Naive thymus-derived CD8-positive, alpha-beta T cell (primary cell): ENCODE measurements around the gene BAIAP3. TPM values are rescaled to one million over a fixed set of nuclear protein-coding genes. Genes with fewer than 3 reads are reported as not detected.

ENCODE experiments used
- ATAC-seq, 2 donors: fragments of 150-1000 bp; cut with Tn5 transposase in 1 of 2; sonication (Bioruptor Pico), chemical (Tn5 transposase) in 1 of 2; 1 replicate in 1 of 2; 2 replicates in 1 of 2; pipeline ENCODE4 v1.10.0; 2021; ENCODE audit warnings: mild to moderate bottlenecking in 2 of 2, moderate library complexity in 2 of 2
- POLR2A ChIA-PET: fragments of 350-600 bp; sonication (Branson Sonifier 250); formaldehyde crosslinking; loops from one replicate; lab custom pipeline; 2021; ENCODE audit warnings: antibody characterized with exemption; lab: Charles Lee
- DNase-seq, 10 donors: peaks; one replicate each; pipeline versions ENCODE4 v3.0.0 to v3.0.0-alpha.2; 2020 to 2022
- H3K27ac Mint-ChIP-seq, 10 donors: one replicate each; pipeline ENCODE4 v1.8.0; 2020 to 2022; ENCODE audit warnings: mild to moderate bottlenecking in 10 of 10, mixed read lengths in 10 of 10, moderate library complexity in 4 of 10, inconsistent platforms in 1 of 10
- H3K27me3 Mint-ChIP-seq, 5 donors: one replicate each; pipeline ENCODE4 v1.8.0; 2021 to 2022; ENCODE audit warnings: mixed read lengths in 5 of 5
- H3K36me3 Mint-ChIP-seq, 3 donors: one replicate each; pipeline ENCODE4 v1.8.0; 2020 to 2022; ENCODE audit warnings: mixed read lengths in 3 of 3, mild to moderate bottlenecking in 2 of 3, inconsistent platforms in 1 of 3
- H3K4me1 Mint-ChIP-seq, 4 donors: one replicate each; pipeline ENCODE4 v1.8.0; 2021 to 2022; ENCODE audit warnings: mixed read lengths in 4 of 4
- H3K4me3 Mint-ChIP-seq, 10 donors: one replicate each; pipeline ENCODE4 v1.8.0; 2020 to 2022; ENCODE audit warnings: mild to moderate bottlenecking in 10 of 10, mixed read lengths in 10 of 10, moderate library complexity in 6 of 10, inconsistent platforms in 1 of 10
- H3K9me3 Mint-ChIP-seq, 9 donors: one replicate each; pipeline ENCODE4 v1.8.0; 2020 to 2022; ENCODE audit warnings: mixed read lengths in 9 of 9, mild to moderate bottlenecking in 3 of 9, inconsistent platforms in 1 of 9, moderate library complexity in 1 of 9
- polyA plus RNA-seq, 3 donors: library from polyadenylated mRNA; unstranded; fragments of 300-500 nt; fragmentation: Illumina TruSeq; gene quantifications; one replicate each; pipeline ENCODE4 v1.2.3, GENCODE V29; 2021
- total RNA-seq, 8 experiments: library from RNA in 2 of 8; stranded (reverse) in 2 of 8; gene quantifications; one replicate each; pipeline ENCODE4 v1.2.3 and lab custom pipeline; 2021 to 2026

The BAIAP3 gene
- total and polyA plus RNA-seq, 5 experiments from 2014 or later: 0.06 to 5.3 (median 1.5) TPM

DNA sequence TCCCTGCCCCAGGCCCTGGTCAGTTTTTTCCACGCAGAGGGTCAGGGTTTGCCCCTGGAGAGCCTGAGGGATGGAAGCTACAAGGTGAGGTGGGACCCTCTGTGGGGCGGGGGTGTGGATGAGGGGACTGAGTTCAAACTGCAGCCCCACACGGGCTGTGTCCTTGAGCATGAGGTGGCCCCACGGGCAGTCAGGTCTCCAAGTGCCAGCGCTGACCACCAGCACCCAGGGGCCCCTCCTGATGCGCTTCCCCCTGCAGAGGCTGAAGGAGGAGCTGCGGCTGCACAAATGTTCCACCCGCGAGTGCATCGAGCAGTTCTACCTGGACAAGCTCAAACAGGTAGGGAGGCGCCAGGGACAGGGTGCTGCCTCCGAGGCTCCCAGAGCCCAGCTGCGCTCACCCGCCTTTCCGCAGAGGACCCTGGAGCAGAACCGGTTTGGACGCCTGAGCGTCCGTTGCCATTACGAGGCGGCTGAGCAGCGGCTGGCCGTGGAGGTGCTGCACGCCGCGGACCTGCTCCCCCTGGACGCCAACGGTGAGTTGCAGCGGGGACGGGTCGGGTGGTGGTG, 13.9 kb downstream of the BAIAP3 start:
- H3K4me1 Mint-ChIP-seq: peaks cover 11 to 31% (median 23%) of the 10 kb centered on the region in 4 donors
- H3K27ac Mint-ChIP-seq: no peak overlapping the region
- ATAC-seq (no peak), DNase-seq (no peak)
- POLR2A ChIA-PET: interaction anchor here (0.7 kb wide), 1 partner anchor 23 kb away, joined by 3 read pairs; no protein-coding TSS in a partner anchor
- no peaks in the 10 kb centered on the region for H3K9me3 Mint-ChIP-seq
- H3K36me3 Mint-ChIP-seq: peaks cover 0 to 11% (median 0%) of the 10 kb centered on the region in 3 donors
- H3K4me3 Mint-ChIP-seq: no peak overlapping the region
- no peaks in the 10 kb centered on the region for H3K27me3 Mint-ChIP-seq

DNA sequence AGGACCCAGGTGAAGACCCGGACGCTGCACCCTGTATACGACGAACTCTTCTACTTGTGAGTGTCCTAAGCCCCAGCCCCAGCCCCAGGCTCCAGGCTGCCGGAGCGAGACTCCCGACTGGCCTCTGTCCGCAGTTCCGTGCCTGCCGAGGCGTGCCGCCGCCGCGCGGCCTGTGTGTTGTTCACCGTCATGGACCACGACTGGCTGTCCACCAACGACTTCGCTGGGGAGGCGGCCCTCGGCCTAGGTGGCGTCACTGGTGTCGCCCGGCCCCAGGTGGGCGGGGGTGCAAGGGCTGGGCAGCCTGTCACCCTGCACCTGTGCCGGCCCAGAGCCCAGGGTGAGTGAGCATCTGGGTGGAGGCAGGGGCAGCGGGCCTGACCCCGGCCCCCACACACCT, 14.5 kb downstream of the BAIAP3 start:
- Mint-ChIP-seq H3K4me3 (no peak overlapping the region), H3K9me3 (peaks cover 0 to 2% (median 0%) of the 10 kb centered on the region in 9 donors), H3K27ac (no peak overlapping the region), H3K4me1 (peaks cover 11 to 30% (median 22%) of the 10 kb centered on the region in 4 donors), H3K36me3 (peaks cover 0 to 11% (median 0%) of the 10 kb centered on the region in 3 donors), H3K27me3 (no peaks in the 10 kb centered on the region)
- DNase-seq (no peak), ATAC-seq (no peak)
- POLR2A ChIA-PET: interaction anchor here (0.7 kb wide), 1 partner anchor 24 kb away, joined by 3 read pairs; no protein-coding TSS in a partner anchor

DNA sequence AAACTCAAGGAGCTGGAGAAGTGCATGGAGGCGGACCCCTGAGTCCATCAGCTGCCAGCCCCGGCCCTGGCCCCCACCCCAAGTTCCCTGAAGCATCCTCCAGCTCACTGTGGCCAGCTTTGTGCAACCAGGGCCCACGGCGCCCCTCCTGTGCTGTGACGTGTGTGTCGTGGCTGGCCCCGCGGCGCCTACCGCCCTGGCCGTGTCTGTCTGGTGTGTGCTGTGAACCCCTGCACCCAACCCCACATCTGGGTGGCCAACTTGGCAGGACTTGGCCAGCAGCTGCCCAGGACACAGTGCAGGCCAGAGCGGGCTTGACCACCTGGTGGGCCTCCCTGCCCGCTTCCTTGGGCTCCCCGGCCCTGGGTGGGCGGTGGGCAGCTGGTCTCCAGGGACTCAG, 15.0 kb downstream of the BAIAP3 start:
- Mint-ChIP-seq H3K4me3 (no peak overlapping the region), H3K27ac (no peak overlapping the region), H3K4me1 (peaks cover 10 to 30% (median 21%) of the 10 kb centered on the region in 4 donors), H3K36me3 (peaks cover 0 to 11% (median 0%) of the 10 kb centered on the region in 3 donors), H3K27me3 (no peaks in the 10 kb centered on the region), H3K9me3 (peaks cover 0 to 2% (median 0%) of the 10 kb centered on the region in 9 donors)
- ATAC-seq: no peak
- no peak for DNase-seq
- POLR2A ChIA-PET: no interaction called here

DNA sequence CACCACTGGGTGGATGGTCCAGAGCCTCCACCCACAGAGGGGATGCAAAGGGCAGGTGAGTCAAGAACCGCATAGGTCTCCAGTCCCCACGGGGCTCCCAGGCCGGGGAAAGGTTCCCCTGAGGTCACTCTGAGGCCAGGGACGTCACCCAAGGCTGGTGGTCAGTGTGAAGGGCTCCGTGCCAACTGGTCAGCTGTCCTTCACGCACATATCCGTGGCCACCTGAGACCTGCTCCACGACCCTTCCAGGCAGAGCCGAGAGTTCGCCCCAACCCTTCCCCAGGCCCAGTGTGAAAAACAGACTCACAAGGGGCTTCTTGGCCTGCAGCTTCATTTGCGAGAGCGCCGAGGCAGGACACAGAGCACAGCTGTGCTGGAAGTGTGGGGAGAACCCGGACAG, 15.5 kb downstream of the BAIAP3 start:
- DNase-seq: no peak
- POLR2A ChIA-PET: no interaction called here

DNA sequence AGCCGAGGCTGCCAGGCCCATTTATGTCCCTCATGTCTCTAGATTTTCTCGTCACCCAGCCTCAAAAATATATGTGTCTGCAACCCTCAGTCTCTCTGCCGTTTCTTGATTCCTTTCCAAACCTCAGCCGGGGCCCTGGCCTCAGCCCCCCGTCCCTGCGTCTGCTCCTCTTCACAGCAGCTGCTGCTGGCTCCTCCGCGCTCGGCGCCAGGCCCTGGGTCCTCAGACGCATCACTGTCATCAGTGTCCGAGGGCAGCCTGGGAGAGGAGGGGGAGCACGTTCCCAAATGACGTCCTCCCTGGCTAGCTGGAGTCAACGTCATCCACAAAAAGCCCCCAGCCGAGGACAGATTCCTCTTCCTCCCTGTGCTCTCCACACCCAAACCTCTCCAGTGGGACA, 15.9 kb downstream of the BAIAP3 start:
- Mint-ChIP-seq H3K9me3 (peaks cover 0 to 2% (median 0%) of the 10 kb centered on the region in 9 donors), H3K4me3 (peak overlapping the region in 3 of 10 donors; percentile 2 to 41 (median 34)), H3K4me1 (peaks cover 11 to 35% (median 26%) of the 10 kb centered on the region in 4 donors), H3K36me3 (peaks cover 0 to 11% (median 0%) of the 10 kb centered on the region in 3 donors), H3K27ac (no peak overlapping the region), H3K27me3 (no peaks in the 10 kb centered on the region)
- DNase-seq (no peak), ATAC-seq (no peak)
- POLR2A ChIA-PET: no interaction called here

More for the DNA sequence above, 15.5 kb downstream of the BAIAP3 start:
- Mint-ChIP-seq H3K4me1 (peaks cover 11 to 34% (median 25%) of the 10 kb centered on the region in 4 donors), H3K4me3 (peak overlapping the region in 4 of 10 donors; percentile 2 to 41 (median 33)), H3K9me3 (peaks cover 0 to 2% (median 0%) of the 10 kb centered on the region in 9 donors), H3K36me3 (peaks cover 0 to 11% (median 0%) of the 10 kb centered on the region in 3 donors), H3K27ac (no peak overlapping the region), H3K27me3 (no peaks in the 10 kb centered on the region)
- ATAC-seq: no peak

DNA sequence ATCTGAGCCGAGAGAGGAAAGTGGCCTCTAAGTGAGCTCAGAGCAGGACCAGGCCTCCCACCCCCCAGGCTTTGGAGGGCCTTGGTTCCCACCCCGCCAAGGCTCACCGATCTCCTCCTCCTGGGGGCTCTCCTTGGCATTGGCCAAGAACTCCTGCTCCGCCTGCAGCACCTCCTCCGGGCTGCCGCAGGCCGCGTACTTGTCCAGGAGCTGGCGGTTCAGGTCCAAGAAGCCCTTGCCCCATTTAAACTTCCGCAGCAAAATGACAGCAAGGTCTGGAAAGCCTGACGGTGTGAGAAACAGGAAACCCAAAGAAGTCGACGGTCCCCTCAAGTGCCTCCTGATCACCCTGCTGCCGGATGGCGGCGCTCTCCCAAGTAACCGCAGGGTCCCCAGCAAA, 16.5 kb downstream of the BAIAP3 start:
- Mint-ChIP-seq H3K4me1 (peaks cover 11 to 35% (median 30%) of the 10 kb centered on the region in 4 donors), H3K36me3 (peaks cover 0 to 11% (median 0%) of the 10 kb centered on the region in 3 donors), H3K27me3 (no peaks in the 10 kb centered on the region), H3K9me3 (peaks cover 0 to 2% (median 0%) of the 10 kb centered on the region in 9 donors), H3K4me3 (peak overlapping the region in 9 of 10 donors; percentile 14 to 86 (median 66)), H3K27ac (peak overlapping the region in 6 of 10 donors; percentile 4 to 77 (median 71))
- POLR2A ChIA-PET: no interaction called here
- DNase-seq (no peak), ATAC-seq (no peak)

DNA sequence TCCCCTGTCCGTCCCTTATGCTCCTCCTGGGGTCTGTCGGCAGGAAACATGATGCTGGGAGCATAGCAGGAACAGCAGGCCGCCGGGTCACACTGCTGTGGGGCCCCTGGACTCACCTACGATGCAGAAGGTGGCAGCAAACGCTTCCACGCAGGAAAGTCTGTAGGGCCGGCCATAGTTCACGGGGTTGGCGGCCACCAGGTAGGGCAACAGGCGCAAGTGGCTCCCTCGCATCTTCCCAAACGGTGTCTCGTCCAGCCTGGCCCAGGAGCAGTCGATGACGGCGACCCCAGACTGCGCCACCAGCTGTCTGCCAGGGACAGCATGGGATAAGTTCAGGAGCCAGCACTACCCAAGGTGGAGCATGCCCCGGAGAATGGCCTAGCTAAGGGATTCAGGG, 17.2 kb downstream of the BAIAP3 start:
- POLR2A ChIA-PET: interaction anchor here (0.7 to 1.2 kb wide), 6 partner anchors 8 to 140 kb away, joined by 3 to 11 read pairs (median 3); partner anchors contain the start of gene UBE2I
- Mint-ChIP-seq H3K9me3 (peaks cover 0 to 2% (median 0%) of the 10 kb centered on the region in 9 donors), H3K27ac (peak overlapping the region; percentile 32 to 90 (median 79)), H3K36me3 (peaks cover 0 to 11% (median 0%) of the 10 kb centered on the region in 3 donors), H3K4me3 (peak overlapping the region; percentile 71 to 86 (median 76)), H3K27me3 (no peaks in the 10 kb centered on the region), H3K4me1 (peaks cover 16 to 42% (median 36%) of the 10 kb centered on the region in 4 donors)
- ATAC-seq (no peak), DNase-seq (no peak)

DNA sequence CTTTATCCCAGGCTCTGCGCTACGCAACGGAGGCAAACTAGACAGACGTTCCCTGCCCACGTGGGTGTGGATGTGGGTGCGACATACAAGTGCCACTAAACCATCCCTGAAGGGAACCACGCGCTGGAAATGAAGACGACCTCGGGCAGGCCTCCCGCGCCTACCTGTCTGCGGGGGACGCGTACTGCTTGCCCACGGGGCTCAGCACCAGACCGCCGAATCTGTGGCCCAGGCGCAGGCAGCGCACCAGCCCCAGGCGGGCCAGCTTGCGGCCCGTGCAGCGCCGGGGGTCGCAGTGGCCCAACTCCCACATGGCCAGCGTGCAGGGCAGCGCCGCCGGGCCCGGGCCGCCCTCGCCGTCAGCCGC, 17.8 kb downstream of the BAIAP3 start:
- Mint-ChIP-seq H3K4me3 (peak overlapping the region; percentile 71 to 86 (median 76)), H3K9me3 (peaks cover 0 to 2% (median 0%) of the 10 kb centered on the region in 9 donors), H3K36me3 (peaks cover 0 to 11% (median 0%) of the 10 kb centered on the region in 3 donors), H3K4me1 (peaks cover 16 to 44% (median 37%) of the 10 kb centered on the region in 4 donors), H3K27me3 (no peaks in the 10 kb centered on the region), H3K27ac (peak overlapping the region; percentile 31 to 90 (median 80))
- DNase-seq: no peak
- peak; percentile 39 to 41 for ATAC-seq
- POLR2A ChIA-PET: interaction anchor here (0.7 to 1.2 kb wide), 6 partner anchors 9 to 139 kb away, joined by 3 to 11 read pairs (median 3); partner anchors contain the start of gene UBE2I

DNA sequence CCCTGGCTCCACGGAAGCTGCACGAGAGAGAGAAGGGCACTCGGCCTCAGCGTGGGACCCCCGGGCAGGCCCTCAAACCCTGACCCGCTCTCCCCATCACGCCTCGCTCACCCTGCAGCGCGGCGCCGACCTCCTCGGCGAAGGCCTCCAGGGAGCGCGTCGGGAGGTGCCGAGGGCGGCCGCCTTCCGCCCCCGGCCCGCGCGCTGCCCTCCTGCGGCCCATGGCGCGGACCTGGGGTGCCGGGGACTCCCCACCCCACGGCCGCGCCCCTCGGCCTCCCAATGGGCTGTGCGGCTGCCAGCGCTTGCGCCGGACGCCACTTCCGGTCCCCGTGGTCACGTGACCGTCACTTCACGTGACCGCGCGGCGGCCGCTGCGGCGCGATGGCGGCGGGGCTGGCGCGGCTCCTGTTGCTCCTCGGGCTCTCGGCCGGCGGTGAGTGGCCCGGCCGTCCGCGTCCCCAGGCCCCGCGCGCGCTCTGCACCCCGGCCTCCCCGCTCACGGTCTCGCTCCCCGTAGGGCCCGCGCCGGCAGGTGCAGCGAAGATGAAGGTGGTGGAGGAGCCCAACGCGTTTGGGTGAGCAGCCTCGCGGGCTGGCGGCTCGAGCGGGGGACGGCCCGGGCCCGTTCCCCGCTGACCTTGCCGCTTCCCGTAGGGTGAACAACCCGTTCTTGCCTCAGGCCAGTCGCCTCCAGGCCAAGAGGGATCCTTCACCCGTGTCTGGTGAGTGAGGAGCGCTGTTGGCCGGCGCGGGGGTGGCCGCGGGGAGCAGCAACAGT, 18.3 kb downstream of the BAIAP3 start, which contains the start of the genes GNPTG and TSR3:
Gene GNPTG, plus strand, starts transcription at position 350 of the 781 bp plus-strand sequence. Its CDS starts 35 bp downstream, at position 385.
Gene TSR3, minus strand, starts transcription at position 297 of the 781 bp plus-strand sequence. Its CDS starts 74 bp downstream, at position 223.
- Mint-ChIP-seq H3K27ac (peak within 1 kb of the TSS; percentile 74 to 90 (median 82)), H3K27me3 (no peaks in the 10 kb centered on the region), H3K9me3 (peaks cover 0 to 2% (median 0%) of the 10 kb centered on the region in 9 donors), H3K4me1 (peaks cover 16 to 44% (median 37%) of the 10 kb centered on the region in 4 donors), H3K4me3 (peak within 1 kb of the TSS; percentile 73 to 91 (median 86)), H3K36me3 (peaks cover 0 to 11% (median 0%) of the 10 kb centered on the region in 3 donors)
- POLR2A ChIA-PET: interaction anchor here (0.7 to 1.2 kb wide), 5 partner anchors 9 to 46 kb away, joined by 3 to 11 read pairs (median 3); partner anchors contain the start of gene UBE2I
- DNase-seq (peak; percentile 75 to 92 (median 86)), ATAC-seq (peak; percentile 85 to 89)

DNA sequence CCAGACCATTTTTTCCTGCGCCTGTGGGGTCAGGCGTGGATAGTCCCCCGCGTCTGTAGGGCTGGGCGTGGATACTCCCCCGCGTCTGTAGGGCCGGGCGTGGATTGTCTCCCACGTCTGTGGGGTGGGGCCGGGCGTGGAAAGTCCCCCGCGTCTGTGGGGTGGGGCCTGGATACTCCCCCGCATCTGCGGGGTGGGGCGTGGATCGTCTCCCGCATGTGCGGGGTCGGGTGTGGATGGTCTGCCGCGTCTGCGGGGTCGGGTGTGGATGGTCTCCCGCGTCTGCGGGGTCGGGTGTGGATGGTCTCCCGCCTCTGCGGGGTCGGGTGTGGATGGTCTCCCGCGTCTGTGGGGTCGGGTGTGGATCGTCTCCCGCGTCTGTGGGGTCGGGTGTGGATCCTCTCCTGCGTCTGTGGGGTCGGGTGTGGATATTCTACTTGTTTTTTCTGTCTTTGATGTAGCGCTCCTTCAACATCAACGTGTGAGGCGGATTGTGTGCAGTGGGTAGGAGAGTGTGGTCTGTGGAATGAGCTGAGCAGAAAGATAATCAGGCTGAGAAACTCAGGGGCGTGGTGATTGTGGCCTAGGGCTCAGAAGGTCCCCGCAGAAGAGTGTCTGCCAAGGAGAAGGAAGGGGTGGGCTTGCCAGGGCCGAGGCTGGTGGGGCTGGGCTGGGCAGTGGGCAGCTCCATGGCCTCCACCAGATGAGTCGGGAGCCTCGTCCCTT, 21.5 kb downstream of the BAIAP3 start:
- H3K4me1 Mint-ChIP-seq: peaks cover 18 to 49% (median 39%) of the 10 kb centered on the region in 4 donors
- peak overlapping the region in 4 of 10 donors; percentile 26 to 68 (median 36) for H3K4me3 Mint-ChIP-seq
- peaks cover 0 to 12% (median 0%) of the 10 kb centered on the region in 3 donors for H3K36me3 Mint-ChIP-seq
- no peaks in the 10 kb centered on the region for H3K27me3 Mint-ChIP-seq
- H3K27ac Mint-ChIP-seq: peak overlapping the region in 5 of 10 donors; percentile 22 to 84 (median 73)
- POLR2A ChIA-PET: interaction anchor here (0.8 to 0.9 kb wide), 2 partner anchors 25 to 36 kb away, joined by 4 read pairs; no protein-coding TSS in a partner anchor
- ATAC-seq (no peak), DNase-seq (no peak)
- H3K9me3 Mint-ChIP-seq: peaks cover 0 to 2% (median 0%) of the 10 kb centered on the region in 9 donors

DNA sequence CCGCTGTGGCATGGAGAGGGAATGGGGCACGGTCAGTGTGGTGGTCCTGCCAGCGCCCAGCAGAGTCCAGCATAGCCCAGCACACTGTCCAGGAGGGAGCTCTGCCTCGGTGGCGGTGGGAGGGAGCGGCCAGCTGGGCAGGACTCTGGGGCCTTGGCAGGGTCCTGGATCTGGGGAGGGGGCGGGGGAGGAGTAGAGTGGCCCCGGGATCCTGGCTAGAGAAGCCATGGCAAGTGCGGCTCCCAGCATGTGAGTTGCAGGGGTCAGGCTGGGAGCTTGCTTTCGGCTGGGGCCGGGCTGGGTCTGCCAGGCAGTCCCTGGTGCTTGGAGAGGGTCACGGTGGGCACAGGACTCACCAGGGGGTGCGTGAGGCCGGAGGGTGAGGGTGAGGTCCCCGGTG, 22.1 kb downstream of the BAIAP3 start:
- Mint-ChIP-seq H3K4me1 (peaks cover 20 to 43% (median 36%) of the 10 kb centered on the region in 4 donors), H3K36me3 (peaks cover 0 to 13% (median 0%) of the 10 kb centered on the region in 3 donors), H3K9me3 (peaks cover 0 to 2% (median 0%) of the 10 kb centered on the region in 9 donors), H3K4me3 (peak overlapping the region in 2 of 10 donors; percentile 4 to 22), H3K27me3 (no peaks in the 10 kb centered on the region), H3K27ac (peak overlapping the region in 1 of 10 donors; percentile 73)
- DNase-seq: no peak
- no peak for ATAC-seq
- POLR2A ChIA-PET: interaction anchor here (0.8 to 0.9 kb wide), 2 partner anchors 24 to 37 kb away, joined by 4 read pairs; no protein-coding TSS in a partner anchor
